Esophagus mucosa (tissue), 1 donor: ENCODE results near the gene PKP1. TPM values are rescaled to one million over a fixed set of nuclear protein-coding genes. Genes with fewer than 3 reads are reported as not detected.
A peak's percentile ranks its signal among the peaks of the same experiment; 100 is the strongest.

ENCODE experiments used
- ATAC-seq: fragments of 200-7000 bp; cut with Tn5 transposase; one replicate; pipeline ENCODE4 v1.9.1; 2020
- total RNA-seq: library from RNA; stranded (reverse); gene quantifications from one replicate; pipeline ENCODE4 v1.2.4, GENCODE V29; 2023
- donor health status: DM: yes; HTN: yes; CAD: no.

PKP1 gene
- total RNA-seq, 1 donor from 2014 or later, result 608 TPM

DNA sequence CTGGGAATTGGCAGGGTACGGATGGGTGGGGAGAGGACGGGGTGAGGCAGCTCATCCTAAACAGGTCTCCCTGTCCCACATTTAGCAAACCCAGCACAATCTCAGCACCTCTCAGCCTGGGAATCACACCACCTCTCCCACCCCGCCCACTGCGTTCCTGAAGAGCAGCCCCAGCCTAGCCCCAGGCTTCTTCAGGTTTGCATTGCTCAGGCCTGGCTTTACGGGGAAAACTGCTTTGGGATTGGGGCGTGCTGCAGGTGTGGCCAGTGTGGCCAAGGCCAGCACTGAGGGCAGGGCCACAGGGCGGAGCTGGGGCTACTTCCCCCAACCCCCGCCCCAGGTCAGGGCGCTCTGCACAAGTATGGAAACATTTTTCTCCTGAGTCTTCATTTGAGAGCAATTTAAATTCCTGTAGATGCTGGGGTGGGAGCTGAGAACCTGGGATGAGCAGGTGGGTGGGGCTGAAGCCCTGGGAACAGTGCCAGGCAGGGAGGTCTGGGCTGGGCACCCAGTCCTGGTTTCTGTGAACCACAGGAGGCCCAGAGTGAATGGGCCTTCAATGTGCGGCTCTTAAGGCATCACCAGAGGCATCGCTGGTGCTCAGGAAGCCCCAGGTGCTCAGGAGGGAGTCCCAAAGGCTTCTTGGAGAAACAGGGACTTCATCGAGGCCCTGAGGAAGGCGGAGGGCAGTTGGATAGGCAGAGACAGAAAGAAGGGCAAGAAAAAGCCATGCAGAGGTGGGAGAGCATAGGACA is 70.1 kb downstream of the PKP1 start:
- peak; percentile 89 for ATAC-seq

DNA sequence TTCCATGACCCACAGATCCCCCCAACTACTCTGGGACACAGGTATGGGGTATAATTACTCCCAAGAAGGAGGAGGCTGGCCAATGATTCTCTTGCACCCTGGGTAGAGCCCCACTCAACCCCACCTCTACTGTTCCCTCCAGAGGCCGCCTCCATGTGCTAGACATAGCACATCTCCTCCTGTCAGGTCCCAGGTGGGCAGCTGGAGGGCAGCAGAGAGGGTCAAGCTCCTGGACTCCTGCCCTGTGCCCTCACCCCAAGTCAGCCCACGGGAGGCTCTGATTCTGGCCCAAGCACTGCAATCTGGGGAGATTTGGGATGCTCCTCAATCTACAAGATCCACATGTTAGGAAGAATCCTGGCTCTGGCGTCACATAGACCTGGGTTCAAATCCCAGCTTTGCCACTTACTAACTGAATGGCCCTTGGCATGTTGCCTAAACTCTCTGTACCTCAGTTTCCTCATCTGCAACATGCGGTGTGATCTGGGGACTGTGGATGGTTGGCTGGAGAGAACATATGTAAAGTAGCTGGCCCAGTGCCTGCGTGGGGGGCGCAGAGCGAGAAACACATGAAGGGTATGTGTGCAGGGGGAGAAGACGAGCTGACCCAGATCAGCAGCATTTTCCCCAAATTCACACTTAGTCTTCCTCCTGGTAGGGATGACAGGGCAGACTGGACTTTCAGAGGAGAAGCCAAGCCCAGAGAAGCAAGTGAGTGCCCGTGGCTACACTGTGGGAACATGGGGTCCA is 71.0 kb downstream of the PKP1 start:
- ATAC-seq, result no peak

DNA sequence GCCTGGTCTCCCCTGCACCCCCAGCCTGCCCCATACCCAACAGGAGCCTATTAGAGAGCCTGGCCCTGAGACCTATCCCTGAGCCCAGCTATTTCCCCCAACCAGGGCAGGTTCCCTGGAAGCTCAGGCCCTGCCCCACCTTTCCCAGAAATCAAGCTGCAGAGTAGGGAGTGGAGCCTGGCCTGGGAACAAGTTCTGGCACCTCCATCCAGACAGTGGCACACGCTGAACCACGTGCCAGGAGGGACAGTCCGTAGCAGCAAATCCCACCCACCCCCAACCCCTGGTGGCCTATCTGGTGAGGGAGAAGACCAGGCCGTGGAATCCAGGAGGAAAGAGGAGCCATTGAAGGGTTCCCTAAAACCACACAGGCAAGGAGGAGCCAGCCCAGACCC is 71.6 kb downstream of the PKP1 start:
- ATAC-seq, result peak; percentile 54

DNA sequence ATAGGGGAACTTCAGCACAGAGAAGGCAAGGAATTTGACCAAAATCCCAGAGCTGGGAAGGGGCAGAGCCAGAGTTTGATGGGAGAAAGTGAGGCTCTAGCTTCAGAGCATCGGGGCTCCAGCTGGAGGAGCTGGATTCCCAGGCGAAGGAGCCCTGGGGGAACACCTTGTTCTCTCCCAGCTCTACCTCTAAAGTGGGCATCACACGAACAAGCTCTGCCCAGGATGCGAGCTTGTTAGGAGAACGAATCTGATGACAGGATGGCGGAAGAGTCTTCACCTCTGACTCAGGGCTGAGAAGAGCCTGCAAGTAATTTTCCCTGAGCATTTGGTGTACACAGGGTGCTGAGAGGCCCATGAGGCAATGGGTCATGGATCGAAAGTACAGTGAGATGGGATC is 72.2 kb downstream of the PKP1 start:
- no peak for ATAC-seq

DNA sequence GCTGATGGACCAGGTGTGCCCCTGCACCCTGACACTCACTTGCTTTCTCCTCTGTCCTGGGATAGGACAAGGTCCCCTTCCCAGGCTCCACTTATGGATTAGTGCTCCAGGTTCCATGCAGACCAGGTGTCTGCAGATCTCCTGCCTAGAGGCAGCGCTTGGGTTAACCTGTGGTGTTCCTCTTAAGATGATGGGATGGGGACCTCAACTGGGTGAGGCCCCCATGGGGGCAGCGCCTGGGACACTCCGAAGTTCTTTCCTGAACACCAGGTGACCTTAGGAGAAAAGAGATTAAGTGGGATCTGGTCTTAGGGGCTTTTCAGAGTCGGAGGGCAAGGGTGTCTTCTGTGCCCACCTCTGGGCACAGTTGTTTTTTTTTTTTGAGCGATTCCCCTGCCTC is 72.9 kb downstream of the PKP1 start:
- ATAC-seq, result no peak

DNA sequence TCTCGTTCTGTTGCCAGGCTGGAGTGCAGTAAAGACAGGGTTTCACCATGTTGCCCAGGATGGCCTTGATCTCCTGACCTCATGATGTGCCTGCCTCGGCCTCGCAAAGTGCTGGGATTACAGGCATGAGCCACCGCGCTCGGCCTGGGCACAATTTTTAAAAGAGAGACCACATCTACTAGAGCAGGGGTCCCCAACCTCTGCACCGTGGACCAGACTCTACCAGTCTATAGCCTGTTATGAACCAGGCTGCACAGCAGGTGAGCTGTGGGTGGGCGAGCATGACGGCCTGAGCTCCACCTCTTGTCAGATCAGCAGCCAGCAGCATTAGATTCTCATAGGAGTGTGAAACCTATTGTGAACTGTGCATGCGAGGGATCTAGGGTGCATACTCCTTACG is 73.4 kb downstream of the PKP1 start:
- no peak for ATAC-seq

DNA sequence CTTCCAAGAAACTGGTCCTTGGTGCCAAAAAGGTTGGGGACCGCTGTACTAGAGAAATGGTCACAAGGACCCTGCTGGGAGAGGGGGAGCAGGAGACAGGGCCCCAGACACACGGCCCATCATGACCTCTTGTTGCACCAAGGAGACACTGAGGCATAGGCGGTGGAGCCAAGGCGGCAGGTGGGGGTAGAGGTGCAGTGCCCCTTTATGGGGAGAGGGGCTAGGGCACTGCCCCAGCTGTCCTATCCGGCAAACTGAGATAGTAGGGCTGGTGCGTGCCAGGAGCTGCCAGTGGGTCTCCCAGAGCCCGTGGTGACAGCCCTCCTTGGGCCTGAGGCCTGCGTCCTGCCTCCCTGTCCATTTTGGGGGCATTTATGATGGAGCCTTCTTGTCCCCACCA is 73.9 kb downstream of the PKP1 start:
- ATAC-seq, result no peak

DNA sequence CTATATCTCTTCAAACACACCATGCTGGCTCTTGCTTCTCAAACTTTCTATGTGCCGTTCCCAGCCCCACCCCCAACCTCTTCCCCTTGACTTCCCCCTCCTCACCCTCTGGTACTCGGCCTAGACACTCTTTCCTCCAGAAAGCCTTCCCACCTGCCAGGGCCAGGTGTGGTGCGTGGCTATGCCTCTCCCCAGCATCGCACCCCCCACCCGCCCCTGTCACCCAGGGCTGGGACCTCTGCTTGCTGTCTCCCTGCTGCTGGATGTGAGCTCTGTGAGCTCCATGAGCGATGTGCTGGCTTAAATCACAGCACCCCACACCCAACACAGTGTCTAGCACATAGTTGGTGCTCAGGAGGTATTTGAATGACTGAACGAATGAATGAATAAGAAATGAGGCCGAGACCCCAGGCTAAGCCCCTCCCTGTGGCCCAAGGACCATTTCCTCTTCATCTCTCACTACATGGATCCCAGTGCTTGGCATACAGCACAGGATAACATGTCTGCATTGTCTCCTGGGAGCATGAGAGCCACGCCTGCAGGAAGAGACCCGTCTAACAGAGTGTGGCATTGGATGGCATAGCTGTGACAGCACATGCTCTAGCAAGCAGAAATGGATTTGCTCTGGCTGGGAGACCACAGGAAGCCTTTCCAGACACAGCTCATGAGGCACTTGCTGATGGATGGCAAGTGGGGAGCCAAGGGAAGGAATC is 74.5 kb downstream of the PKP1 start:
- ATAC-seq, result no peak

DNA sequence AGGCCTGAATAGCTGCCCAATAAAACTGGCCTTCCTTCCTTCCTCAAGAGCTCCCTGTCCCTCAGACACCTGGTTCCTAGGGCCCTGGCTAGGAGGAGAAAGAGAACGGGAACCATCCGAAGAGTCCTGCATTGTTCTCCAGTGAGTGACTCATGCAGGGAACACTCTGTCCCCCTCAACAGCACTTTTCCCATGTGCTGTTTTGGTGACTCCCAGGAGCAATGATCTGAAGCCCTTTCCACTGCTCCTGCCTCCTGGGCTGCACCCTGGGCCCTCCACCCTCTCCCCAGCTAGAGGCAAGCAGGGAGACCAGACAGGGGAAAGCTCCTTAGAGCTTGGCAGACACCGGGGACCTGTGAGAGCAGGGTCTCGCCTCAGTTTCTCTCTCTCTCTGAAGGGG is 75.3 kb downstream of the PKP1 start:
- no peak for ATAC-seq

DNA sequence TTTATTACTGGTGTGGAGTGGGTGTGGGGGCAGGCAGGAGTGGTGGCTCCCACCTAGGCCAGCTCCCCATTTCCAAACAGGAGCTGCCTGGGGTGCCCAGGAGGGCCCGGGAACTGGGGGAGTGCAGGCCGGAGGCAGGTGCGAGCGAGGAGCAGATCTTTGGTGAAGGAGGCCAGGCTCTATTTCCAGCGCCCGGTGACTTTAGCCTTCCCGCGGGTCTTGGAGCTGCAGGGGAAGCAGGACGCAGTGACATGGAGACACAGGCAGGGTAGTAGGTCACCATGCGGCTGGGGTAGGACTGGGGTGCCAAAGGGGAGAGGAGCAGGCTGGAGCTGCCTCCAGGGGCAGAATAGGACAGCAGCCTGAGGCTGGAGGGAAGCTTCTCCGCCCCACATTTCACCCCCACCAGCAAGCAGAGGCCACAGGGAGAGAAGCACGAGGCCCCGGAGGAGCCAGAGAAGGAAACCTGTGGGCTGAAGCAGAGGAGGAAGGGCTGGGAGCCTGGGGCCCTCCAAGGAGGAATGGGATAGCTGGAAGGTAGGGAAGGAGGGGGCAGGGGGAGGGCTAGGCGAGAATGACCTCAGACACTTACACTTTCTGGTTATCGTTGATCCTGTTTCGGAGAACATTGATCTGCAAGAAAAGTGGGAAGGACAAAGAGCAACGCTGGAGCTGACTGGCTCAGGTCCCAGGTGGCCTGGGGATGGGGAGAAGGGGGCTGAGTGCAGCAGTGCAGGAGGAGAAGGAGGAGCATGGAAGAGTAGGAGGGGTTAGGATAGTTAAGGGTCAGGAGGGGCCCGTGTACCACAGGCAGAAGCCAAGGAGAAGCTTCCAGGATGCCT is 75.9 kb downstream of the PKP1 start:
- ATAC-seq, result no peak

DNA sequence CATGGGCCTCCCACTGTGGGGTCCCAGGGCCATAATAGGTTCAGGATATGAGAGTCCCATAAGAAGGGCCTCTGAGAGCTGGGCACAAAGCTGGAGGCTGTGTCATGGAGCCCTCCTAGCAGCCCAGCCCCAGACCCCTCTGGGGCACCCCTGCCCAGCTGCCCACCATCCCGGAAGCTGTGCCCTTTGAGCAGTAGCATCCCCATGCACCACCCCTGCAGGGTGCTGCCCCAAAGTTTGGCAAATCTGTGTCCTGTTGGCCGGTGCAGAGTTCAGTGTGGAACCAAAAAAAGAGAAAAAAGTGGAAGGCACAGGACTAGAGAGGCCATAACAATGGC is 76.5 kb downstream of the PKP1 start:
- no peak for ATAC-seq

DNA sequence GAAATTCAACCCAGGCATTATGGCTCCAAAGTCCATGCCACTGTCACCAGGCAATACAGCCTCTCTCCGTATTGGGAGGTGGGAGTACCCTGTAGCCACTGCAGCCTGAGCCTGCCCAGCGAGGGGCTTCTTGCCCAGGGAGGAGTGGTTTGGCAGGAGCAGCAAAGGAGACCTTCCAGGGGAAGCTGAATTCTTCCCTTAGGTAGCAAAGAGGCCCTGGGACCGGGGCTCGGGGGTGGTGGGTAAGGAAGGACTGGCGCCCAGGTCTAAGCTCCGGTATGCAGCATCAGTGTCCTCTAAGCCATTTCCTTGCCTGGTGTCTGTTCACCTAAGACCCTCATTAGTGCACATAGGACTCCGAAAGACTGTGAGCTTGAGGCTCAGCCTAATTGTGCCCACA is 77.2 kb downstream of the PKP1 start:
- no peak for ATAC-seq

DNA sequence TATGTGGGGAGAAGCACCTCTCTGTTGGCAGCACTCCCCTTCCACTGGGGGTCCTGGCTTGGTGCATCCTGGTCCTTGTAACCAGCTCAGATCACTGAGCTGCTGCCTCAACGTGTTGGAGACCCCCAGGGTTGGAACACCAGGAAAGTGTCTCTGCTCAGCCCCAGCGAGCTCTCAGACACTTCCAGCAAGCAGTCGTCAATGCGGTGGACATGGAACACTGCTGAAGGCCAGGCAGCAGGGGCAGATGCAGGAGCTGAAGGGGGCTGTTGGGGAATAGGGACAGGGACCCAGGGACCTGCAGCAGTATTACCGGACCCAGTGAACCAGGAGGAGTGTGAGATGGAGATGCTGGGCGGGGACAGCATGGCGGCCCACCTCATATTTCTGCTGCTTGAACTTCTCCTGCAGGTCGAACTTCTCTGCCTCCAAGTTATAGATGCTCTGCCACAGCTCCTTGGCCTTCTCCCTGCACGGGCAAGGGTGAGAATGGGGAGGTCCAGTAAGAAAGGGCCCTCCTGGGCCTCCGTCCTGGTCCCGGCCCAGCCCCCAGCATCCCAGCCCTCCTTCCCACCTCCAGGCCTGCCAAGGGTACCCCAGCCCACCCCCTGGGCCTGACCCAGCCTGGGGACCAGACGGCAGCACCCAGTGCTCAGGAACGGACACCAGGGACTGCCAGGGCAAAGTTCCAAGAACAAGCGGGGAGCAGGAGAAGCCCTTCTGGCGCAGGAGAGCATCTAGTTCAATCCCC is 77.8 kb downstream of the PKP1 start:
- no peak for ATAC-seq

DNA sequence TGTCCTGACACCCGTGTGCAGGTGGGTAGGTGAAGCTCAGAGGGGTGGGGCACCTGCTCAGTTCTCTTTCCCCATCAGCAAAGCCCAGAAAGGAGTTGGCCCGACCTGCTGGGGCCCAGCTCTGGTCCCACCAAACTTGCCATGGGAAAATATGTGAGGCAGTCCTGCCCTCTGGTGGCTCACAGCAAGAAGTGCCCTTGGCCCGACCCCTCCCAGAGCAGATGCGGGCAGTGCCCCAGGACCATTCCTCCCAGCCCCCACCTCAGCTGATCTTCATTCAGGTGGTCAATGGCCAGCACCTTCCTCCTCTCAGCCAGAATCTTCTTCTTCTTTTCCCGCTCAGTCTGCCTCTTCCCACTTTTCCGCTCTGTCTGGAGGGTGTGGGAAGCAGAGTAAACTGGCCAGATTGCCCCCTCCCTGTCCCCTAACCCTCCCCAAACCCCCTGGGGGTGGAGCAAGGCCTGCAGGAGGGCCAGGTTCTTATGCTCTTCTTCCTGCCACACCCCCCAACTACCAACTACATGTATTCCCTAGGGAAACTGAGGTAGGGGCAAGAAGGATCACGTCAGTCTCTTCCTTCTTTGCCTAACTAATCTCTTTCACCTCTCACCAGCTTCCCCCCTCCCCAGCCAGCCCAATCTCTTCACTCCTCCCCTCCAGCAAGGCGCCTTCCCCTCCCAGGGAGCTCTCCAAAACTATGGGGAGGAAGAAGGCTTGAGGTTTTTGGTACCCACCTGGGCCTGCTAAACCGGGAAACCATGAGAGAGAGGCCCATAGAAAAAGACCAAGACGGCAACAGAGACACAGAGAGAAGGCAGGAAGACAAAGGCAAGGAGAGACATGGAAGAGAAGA is 78.6 kb downstream of the PKP1 start:
- peak; percentile 74 for ATAC-seq

DNA sequence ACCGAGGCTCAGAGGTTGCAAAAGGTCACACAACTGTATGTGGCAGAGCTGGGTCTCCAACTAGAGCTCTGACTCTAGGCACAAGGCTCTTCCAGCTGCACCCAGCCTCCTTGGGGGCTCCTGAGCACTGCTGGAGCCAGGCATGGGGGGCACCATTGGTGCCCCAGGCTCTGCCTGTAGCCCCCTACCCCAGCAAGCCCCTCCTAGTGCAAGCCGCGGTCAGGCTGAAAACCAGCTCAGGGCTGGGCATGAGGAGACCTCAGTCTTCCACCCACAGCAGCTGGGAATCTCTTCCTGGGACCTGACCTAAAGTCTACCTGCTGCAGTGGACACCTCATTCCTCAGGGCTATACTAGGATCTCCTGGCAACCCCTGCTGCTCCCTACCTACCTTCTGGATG is 79.6 kb downstream of the PKP1 start:
- no peak for ATAC-seq

DNA sequence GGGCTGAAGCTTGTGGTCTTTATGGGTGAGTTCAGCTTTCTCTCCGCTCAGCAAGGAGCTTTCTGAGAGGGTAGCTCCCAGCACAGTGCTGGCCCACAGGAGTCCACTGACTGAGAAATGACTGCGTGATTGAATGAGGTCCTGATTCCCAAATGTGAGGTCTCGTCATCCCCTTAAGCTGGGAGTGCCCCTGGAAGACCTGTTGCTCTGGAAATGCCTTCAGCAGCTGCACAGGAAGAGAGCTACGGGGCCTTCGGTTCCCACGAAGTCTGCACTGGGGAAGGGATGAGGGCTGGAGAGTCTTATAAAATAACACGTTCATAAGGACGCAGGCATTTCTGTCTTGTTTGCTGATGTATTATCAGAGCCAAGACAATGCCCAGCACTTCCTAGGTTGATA is 80.2 kb downstream of the PKP1 start:
- ATAC-seq, result no peak

DNA sequence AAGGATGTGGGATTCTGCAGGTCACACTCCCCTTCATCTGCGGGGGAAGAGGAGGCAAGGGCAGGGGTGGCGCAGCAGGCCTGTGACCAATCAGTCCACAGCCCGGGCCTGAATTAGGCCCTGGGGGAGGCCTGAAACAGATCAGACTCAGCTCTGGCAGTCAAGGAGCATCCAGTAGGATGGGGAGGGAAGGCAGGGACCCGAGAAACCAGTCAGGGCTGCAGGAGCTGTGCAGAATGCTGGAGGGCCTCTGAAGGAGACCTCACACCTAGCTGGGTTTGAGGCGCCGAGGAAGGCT is 81.5 kb downstream of the PKP1 start:
- no peak for ATAC-seq

DNA sequence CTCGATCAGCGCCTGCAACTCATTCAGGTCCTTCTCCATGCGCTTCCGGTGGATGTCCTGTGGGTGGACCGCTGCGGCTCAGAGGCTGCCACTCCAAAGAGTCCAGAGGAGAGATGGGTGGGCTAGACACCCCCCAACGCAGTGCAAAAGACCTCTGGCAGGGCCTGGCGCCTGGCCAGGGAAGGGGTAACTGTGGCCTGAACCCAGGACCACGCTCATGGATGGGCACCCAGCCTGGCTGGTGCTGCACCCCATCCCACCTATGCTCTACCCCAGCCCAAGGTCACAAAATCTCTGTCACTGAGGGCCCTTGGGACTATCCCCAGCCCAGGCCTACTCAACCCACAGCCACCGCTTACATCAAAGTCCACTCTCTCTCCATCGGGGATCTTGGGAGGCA is 81.9 kb downstream of the PKP1 start:
- ATAC-seq, result no peak

DNA sequence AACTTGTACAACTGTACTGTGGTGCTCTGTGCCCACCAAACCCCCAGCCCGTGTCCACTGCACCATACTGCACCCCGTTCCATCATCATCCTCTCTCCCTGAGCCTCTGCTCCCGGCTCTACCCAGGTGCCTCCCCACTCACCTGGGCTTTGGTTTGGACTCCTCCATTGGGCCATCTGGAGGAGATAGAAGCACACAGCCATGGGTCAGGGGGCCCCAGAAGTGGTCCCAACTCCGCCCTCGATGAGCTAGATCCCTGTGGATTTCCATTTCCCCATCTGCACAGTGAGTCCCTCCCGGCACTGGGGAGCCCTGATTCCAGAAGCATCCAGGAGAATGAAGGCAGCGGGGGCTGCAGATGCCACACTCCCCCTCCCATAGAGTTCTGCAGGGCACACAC is 83.4 kb downstream of the PKP1 start:
- ATAC-seq, result no peak

DNA sequence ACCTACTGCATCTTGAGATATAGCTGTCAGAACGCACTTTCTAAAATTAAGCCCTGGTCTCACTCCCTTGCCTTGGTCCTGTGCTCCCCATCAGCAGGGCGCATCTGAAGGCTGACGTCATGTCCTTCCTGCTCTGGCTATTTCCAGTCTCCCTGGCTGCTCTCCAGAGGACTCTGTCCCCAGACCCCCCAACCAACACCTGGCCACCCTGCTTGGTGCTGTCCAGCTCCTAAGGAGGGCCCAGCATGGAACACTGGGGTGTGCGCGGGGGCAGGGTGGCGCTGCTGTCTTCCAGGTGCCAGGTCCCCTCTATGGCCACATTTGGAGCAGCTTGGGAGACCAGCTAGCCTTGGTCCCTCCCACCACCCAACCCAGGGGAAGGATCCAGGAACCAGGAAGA is 85.9 kb downstream of the PKP1 start:
- ATAC-seq, result no peak

DNA sequence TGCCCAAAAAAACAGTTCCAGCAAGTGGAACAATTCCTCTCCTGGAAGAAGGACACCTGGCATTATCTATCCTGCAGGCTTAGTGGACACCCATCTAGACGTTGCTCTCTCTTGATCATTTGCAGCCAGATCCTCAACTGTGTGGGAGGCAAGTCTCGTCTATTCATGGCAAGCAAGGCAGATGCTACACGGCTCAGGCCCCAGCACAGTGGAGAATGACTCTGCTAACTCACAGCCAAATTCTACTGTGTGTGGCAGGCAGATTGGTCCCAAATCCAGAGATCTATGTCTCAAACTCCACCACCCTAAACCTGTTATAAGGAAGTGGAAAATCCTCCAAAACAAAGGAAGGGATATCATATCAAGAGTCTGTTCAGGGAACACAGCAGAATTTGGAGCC is 87.2 kb downstream of the PKP1 start:
- ATAC-seq, result no peak

DNA sequence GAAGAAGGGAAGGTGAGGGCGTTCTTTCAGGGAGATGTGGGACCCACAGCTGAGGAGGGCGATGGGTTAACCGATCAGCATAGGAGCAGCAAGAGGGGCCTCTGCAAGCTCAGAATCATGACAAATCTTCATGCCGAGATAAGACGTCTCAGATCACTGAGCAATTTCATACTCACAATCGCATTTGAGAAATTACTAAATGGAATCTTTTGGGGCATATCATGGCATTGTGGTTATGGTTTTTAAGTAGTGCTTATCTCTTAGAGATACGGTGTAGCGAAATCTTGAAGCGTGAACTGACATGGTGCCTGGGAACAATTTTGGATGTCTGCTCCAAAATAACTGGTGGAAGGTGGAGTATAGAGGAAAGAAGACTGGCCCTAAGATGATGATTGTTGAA is 88.0 kb downstream of the PKP1 start:
- no peak for ATAC-seq
